Peyer's patch (tissue), 4 donors: ENCODE data around the gene EXOSC5. TPM values are rescaled to one million over a fixed set of nuclear protein-coding genes. Genes with fewer than 3 reads are reported as not detected.

Source experiments
- DNase-seq, 3 donors: peaks; one replicate each; pipeline ENCODE4 v3.0.0-alpha.2; 2017 to 2019
- H3K27ac ChIP-seq, 4 donors: fragments of 200-600 bp; sonication (generic); one replicate each; pipeline ENCODE4 v1.5.1; 2016 to 2019
- H3K27me3 ChIP-seq, 2 donors: fragments of 200-600 bp; sonication (generic); one replicate each; pipeline ENCODE4 v1.5.1; 2019
- H3K36me3 ChIP-seq, 3 donors: fragments of 200-600 bp; sonication (generic); one replicate each; pipeline ENCODE4 v1.5.1; 2016 to 2019
- H3K4me1 ChIP-seq, 4 donors: fragments of 200-600 bp; sonication (generic); one replicate each; pipeline ENCODE4 v1.5.1; 2016 to 2019
- H3K4me3 ChIP-seq, 4 donors: fragments of 200-600 bp; sonication (generic); 1 replicate in 3 of 4; 2 replicates in 1 of 4; pipeline ENCODE4 v1.5.1; 2016 to 2019; ENCODE audit warnings: mild to moderate bottlenecking in 1 of 4
- H3K9me3 ChIP-seq, 4 donors: fragments of 200-600 bp; sonication (generic); one replicate each; pipeline ENCODE4 v1.5.1; 2016 to 2019; ENCODE audit warnings: mild to moderate bottlenecking in 1 of 4
- POLR2A ChIP-seq, 2 donors: fragments of 450-650 bp; IDR thresholded peaks; one replicate each; pipeline ENCODE4 v1.5.1; 2017; ENCODE audit warnings: antibody characterized with exemption in 2 of 2, mild to moderate bottlenecking in 2 of 2, moderate library complexity in 2 of 2
- total RNA-seq, 4 donors: library from RNA; depleted of rRNA; stranded (reverse); fragments of >200 nt; gene quantifications; one replicate each; pipeline ENCODE4 v1.1.0, GENCODE V29; 2016
- TF ChIP-seq, protein P1 (sequence below), 6 experiments: fragments of 450-650 bp in 4 of 6; fragments of 200-600 bp in 2 of 6; sonication (generic) in 1 of 6; IDR thresholded peaks; one replicate each; pipeline ENCODE4 v1.5.1; 2017 to 2019; ENCODE audit warnings: antibody characterized with exemption in 6 of 6, mild to moderate bottlenecking in 3 of 6, moderate library complexity in 1 of 6

Gene EXOSC5
- total RNA-seq, 4 donors from 2014 or later, result 5.4 to 12.4 (median 10.0) TPM

DNA sequence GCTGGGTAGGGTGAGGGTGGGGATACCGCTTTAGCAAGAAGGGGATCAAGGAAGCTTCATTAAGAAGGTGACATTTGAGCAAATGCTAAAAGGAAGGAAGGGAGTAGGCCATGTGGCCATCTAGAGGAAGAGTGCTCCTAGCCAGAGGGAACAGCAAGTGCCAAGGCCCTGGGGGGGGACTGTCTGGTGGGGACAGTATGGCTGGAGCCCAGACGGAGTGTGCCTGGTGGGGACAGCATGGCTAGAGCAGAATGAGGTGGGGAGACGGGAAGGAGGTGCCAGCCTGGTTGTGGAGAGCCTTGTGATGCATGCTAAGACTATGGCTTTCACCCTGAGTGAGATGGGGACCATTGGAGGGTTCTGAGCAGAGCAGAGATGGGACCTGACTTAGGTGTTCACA is 41.4 kb downstream of the EXOSC5 start:
- DNase-seq, result no peak
- Histone ChIP-seq H3K27me3 (peaks cover 0 to 4% of the 10 kb centered on the region in 2 donors), H3K27ac (peak overlapping the region in 1 of 4 donors; percentile 7), H3K4me1 (peaks cover 0 to 9% (median 2%) of the 10 kb centered on the region in 4 donors), H3K4me3 (no peak overlapping the region), H3K36me3 (no peaks in the 10 kb centered on the region), H3K9me3 (no peaks in the 10 kb centered on the region)
- TF ChIP-seq POLR2A (IDR thresholded peaks at IDR 0.05), result no peak
- TF ChIP-seq, protein P1, sequence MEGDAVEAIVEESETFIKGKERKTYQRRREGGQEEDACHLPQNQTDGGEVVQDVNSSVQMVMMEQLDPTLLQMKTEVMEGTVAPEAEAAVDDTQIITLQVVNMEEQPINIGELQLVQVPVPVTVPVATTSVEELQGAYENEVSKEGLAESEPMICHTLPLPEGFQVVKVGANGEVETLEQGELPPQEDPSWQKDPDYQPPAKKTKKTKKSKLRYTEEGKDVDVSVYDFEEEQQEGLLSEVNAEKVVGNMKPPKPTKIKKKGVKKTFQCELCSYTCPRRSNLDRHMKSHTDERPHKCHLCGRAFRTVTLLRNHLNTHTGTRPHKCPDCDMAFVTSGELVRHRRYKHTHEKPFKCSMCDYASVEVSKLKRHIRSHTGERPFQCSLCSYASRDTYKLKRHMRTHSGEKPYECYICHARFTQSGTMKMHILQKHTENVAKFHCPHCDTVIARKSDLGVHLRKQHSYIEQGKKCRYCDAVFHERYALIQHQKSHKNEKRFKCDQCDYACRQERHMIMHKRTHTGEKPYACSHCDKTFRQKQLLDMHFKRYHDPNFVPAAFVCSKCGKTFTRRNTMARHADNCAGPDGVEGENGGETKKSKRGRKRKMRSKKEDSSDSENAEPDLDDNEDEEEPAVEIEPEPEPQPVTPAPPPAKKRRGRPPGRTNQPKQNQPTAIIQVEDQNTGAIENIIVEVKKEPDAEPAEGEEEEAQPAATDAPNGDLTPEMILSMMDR (IDR thresholded peaks at IDR 0.05), result no peak

DNA sequence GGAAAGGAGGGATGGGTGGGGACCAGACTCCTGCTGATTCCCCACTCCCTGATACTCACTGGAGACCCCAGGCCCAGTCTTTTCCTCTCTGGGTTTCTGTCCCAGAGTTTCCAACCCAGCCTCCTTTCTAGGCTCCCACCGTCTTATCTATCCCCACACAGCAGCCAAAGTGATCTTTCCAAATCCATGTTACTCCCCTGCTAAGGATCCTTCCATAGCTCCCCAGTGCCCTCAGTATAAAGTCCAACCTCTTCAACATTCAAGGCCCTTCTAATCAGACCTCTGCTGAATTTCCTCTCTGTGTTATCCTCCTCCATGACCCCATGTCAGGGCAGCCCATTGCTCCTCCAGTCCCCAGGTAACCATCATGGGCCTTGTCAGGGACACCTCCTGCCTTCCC is 42.1 kb downstream of the EXOSC5 start:
- TF ChIP-seq POLR2A (IDR thresholded peaks at IDR 0.05), result no peak
- TF ChIP-seq, protein P1 (IDR thresholded peaks at IDR 0.05), result no peak
- Histone ChIP-seq H3K9me3 (no peaks in the 10 kb centered on the region), H3K4me3 (no peak overlapping the region), H3K4me1 (peaks cover 0 to 14% (median 5%) of the 10 kb centered on the region in 4 donors), H3K27ac (no peak overlapping the region), H3K27me3 (peaks cover 0 to 4% of the 10 kb centered on the region in 2 donors), H3K36me3 (no peaks in the 10 kb centered on the region)
- no peak for DNase-seq

GRCh38 chr19:41354343-41354953 is 42.7 kb downstream of the EXOSC5 start:
- peak overlapping the region; percentile 84 to 91 (median 88) for H3K4me3 ChIP-seq
- peaks cover 0 to 19% (median 8%) of the 10 kb centered on the region in 4 donors for H3K4me1 ChIP-seq
- peaks cover 0 to 4% of the 10 kb centered on the region in 2 donors for H3K27me3 ChIP-seq
- no peak for TF ChIP-seq POLR2A (IDR thresholded peaks at IDR 0.05)
- TF ChIP-seq, protein P1 (IDR thresholded peaks at IDR 0.05), result no peak
- H3K27ac ChIP-seq, result peak overlapping the region; percentile 84 to 99 (median 92)
- no peaks in the 10 kb centered on the region for H3K36me3 ChIP-seq
- no peaks in the 10 kb centered on the region for H3K9me3 ChIP-seq
- no peak for DNase-seq

- Histone ChIP-seq H3K27ac (peak within 1 kb of the TSS; percentile 84 to 99 (median 92)), H3K4me1 (peaks cover 0 to 22% (median 8%) of the 10 kb centered on the region in 4 donors), H3K4me3 (peak within 1 kb of the TSS; percentile 84 to 91 (median 88)), H3K27me3 (peaks cover 0 to 4% of the 10 kb centered on the region in 2 donors), H3K36me3 (no peaks in the 10 kb centered on the region), H3K9me3 (no peaks in the 10 kb centered on the region)
- peak; percentile 47 to 59 for TF ChIP-seq POLR2A (IDR thresholded peaks at IDR 0.05)
- TF ChIP-seq, protein P1 (IDR thresholded peaks at IDR 0.05), result peak; percentile 77 to 95 (median 84)
- DNase-seq, result peak; percentile 84 to 96 (median 94)
Observed at GRCh38 chr19:41353466-41354342, 43.5 kb downstream of the EXOSC5 start, which contains the start of gene TGFB1. TGFB1 (minus strand) TSS chr19:41353922; CDS start chr19:41353044, 878 bp downstream.

- Histone ChIP-seq H3K27me3 (peaks cover 0 to 4% of the 10 kb centered on the region in 2 donors), H3K4me1 (peaks cover 0 to 22% (median 8%) of the 10 kb centered on the region in 4 donors), H3K4me3 (peak overlapping the region; percentile 84 to 91 (median 88)), H3K27ac (peak overlapping the region; percentile 84 to 99 (median 92)), H3K36me3 (peaks cover 0 to 4% (median 0%) of the 10 kb centered on the region in 3 donors), H3K9me3 (no peaks in the 10 kb centered on the region)
- TF ChIP-seq, protein P1 (IDR thresholded peaks at IDR 0.05), result peak; percentile 12 to 72 (median 40)
- no peak for TF ChIP-seq POLR2A (IDR thresholded peaks at IDR 0.05)
- peak; percentile 70 to 93 (median 87) for DNase-seq
Observed at GRCh38 chr19:41352609-41353465, 44.3 kb downstream of the EXOSC5 start.
